GDM1 (cell line): Measurements from ENCODE around the gene DMXL2.
"Not testable (repeated sequence)": the region's sequence is repeated elsewhere in the genome, so short reads cannot be mapped to it uniquely, and the experiment has no call there.

ENCODE experiments used
- DNase-seq: peaks from one replicate; lab custom pipeline; 2025; lab: John Stamatoyannopoulos, UW

DMXL2 gene

DNA sequence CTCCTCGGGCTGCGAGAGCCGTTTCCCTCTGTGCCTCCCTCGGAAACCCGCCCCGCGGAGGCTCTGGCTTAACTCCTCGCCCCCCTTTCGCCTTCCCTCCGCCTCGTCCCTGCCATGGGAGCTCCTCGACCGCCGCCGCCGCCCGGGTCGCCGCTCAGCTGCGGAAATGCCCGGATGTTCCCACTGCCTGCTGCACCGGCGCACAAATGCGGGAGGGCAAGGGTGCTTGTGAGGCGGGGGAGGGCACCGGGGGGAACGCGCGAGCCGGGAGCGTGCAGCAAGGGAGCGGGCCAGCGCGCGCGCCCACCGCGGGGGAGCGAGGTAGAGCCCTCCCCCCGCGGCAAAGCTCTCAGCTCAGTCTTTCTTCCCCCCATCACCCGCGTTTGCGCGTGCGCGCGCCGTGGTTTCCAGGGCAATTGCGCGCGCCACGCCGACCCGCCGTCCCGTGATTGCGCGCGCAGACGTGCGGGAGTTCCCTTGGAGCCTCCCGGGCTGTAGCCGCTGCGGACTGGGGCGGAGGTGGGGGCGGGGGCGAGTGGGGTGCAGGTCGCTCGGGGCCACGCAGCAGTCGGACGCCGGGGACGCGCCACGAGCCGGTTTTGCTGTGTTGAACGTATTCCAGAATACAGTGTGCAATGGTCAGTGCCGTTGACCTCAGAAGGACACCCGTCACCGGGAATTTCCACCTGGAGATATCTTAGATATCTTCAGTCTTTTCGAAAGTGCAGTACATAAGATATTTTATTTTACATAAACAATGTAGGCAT, at the start of gene DMXL2:
DMXL2 (minus strand) TSS at position 168 of the 767 bp plus-strand sequence. CDS start 226 bp downstream, outside the sequence.
- DNase-seq = peak; percentile 81

- DNase-seq = peak; percentile 10
Observed at GRCh38 chr15:51672155-51672687, 49.6 kb upstream of the DMXL2 start.

DNA sequence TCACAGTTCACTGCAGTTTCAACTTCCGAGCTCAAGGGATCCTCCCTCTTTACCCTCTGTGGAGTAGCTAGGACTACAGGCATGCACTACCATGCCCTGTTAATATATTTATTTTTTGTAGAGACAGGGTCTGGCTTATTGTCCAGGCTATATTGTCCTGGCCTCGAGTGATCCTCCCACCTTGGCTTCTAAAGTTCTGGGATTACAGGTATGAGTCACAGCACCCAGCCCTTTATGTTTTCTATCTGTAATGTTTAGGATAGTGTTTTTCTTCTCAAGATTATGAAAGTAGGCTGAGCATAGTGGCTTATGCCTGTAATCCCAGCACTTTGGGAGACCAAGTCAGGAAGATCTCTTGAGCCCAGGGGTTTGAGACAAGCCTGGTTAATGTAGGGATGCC, 46.8 kb upstream of the DMXL2 start:
- DNase-seq = no peak

- no peak for DNase-seq
Observed at GRCh38 chr15:51668446-51668845, 45.9 kb upstream of the DMXL2 start.

DNA sequence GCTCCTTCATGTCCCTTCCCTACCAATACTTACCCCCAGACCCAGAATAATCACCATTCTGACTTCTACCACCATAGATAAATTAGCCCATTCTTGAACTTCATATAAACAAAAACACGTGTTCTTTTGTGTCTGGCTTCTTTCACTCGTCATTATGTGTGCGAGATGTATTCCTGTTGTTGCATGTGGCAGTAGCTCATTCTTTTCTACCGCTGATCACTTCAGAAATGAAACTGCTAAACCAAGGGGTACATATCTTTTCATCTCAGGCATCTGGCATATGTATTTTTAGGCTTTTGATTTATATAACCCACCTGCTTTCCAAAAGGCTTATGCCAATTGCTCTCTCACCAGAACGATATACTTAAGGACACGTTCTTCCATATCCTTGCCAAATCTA, 44.9 kb upstream of the DMXL2 start:
- no peak for DNase-seq

DNA sequence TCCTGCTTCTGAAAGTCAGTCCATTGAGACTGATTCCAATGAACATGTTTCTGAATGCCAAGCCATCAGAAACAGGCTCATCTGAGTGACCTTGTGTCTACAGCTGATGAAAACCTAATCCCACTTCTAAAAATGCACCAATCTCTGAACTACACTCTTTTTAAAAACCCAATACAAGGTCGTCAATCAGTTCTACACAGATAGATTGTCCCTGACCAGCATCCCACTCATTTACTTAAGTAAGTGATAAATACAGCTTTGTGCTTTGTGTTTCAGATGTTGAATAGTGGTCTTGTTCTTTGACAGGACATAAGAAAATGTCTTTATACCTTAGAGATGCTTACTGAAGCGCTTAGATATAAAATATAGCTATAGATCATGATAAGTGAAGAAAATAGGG, 38.5 kb upstream of the DMXL2 start:
- DNase-seq = no peak

DNA sequence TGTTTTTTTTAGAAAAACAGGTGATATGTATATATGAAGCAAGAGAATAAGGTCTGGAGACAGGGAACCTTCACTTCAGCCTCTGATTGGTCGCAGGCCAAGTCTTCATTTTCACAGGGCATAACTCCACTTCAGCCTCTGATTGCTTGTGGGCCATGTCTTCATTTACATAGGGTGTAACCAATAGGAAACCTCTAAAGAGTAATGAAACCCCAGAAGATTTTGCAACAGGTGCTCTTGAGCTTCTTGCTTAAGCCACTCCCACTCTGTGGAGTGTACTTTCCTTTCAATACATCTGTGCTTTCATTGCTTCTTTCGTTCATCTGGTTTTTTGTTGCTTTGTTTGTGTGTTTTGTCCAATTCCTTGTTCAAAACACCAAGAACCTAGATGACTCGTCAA, 36.1 kb upstream of the DMXL2 start:
- DNase-seq = no peak

DNA sequence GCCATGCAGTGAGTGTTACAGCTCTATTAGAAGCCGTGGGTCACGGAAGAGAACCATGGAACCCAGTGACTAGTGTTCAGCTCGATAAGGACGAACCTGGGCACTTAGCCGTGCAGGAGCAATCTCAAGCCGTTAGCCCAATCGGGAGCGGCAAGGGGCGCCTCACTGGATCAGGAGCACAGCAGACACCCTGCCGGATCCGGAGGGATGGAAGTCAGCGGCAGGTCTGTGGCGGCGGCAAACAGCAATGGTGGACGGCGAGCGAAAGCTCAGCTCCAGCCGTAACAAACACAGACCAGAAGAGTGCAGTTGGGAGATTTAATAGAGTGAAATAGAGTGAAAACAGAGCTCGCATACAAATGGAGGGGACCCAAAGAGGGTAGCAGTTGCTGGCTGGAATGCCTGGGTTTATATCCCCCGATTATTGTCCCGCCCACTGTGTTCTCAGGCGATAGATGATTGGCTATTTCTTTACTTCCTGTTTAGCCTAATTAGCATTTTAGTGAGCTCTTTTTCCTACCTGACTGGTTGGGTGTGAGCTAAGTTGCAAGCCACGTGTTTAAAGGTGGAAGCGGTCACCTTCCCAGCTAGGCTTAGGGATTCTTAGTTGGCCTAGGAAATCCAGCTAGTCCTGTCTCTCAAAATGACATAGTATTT, 33.0 kb upstream of the DMXL2 start:
- DNase-seq = not testable (repeated sequence)

- DNase-seq = no peak
Observed at GRCh38 chr15:51652084-51652668, 29.6 kb upstream of the DMXL2 start.

- peak; percentile 45 for DNase-seq
Observed at GRCh38 chr15:51649659-51650521, 27.3 kb upstream of the DMXL2 start.

DNA sequence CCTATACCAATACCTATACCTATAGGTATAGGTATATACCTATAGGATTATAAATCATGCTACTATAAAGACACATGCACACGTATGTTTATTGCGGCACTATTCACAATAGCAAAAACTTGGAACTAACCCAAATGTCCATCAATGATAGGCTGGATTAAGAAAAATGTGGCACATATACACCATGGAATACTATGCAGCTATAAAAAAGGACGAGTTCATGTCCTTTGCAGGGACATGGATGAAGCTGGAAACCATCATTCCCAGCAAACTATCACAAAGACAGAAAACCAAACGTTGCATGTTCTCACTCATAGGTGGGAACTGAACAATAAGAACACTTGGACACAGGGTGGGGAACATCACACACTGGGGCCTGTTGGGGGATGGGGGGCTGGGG, 26.1 kb upstream of the DMXL2 start:
- DNase-seq = not testable (repeated sequence)

- DNase-seq = not testable (repeated sequence)
Observed at GRCh38 chr15:51648101-51648500, 25.5 kb upstream of the DMXL2 start.

DNA sequence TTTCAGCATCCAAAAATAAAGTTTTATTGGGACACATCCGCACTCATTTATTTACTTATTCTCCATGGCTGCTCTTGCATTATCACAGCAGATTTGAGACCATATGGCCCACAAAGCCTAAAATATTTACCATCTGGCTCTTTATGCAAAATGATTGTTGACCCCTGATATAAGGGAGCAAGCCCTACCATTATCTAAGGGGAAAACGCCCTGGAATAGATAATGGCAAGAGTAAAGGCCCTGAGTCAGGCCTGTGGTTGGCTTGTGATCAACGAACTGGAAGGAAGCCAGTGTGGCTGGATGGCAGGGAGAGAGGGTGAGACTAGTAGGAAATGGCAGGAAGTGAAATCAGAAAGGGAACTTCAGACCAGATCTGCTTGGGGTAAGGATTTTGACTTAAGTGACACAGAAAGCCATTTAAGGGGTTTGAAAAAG, 24.6 kb upstream of the DMXL2 start:
- DNase-seq = peak; percentile 78

- no peak for DNase-seq
Observed at GRCh38 chr15:51642696-51643095, 20.1 kb upstream of the DMXL2 start.

DNA sequence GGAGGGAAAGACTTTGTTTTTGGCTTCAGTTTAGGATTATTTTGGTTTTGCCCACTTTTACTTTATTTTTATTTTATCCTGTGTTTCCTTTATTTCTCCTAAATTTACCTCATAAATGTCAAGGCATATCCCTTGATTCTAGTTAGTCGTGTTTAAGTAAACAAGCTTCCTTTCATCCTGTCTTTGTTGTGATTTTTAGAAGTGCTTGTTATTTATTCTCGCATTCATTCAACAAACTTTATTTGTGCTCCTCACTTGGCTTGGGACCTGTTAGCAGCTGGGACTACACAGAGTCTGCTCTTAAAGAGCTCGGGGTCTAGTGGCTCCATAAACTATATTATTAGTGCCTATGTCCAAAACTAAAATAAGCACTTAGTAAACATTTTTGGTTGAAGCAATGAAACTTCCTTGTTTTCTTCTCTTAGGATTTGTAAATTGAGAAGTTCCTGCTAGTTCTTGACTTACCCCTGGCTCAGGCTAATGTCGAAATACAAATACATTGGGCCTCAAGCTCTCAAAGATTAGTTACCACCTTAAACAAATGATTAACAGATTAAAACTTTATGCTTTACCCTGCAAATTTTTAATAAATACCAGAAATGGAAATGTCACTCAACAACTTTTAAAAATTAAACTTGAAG, 19.0 kb upstream of the DMXL2 start:
- DNase-seq = no peak

- no peak for DNase-seq
Observed at GRCh38 chr15:51634591-51635198, 12.1 kb upstream of the DMXL2 start.

- DNase-seq = peak; percentile 2
Observed at GRCh38 chr15:51629612-51630011, 7.0 kb upstream of the DMXL2 start.

GRCh38 chr15:51625236-51625635, 2.7 kb upstream of the DMXL2 start:
- no peak for DNase-seq

- no peak for DNase-seq
Observed at GRCh38 chr15:51624022-51624421, 1.5 kb upstream of the DMXL2 start.

DNA sequence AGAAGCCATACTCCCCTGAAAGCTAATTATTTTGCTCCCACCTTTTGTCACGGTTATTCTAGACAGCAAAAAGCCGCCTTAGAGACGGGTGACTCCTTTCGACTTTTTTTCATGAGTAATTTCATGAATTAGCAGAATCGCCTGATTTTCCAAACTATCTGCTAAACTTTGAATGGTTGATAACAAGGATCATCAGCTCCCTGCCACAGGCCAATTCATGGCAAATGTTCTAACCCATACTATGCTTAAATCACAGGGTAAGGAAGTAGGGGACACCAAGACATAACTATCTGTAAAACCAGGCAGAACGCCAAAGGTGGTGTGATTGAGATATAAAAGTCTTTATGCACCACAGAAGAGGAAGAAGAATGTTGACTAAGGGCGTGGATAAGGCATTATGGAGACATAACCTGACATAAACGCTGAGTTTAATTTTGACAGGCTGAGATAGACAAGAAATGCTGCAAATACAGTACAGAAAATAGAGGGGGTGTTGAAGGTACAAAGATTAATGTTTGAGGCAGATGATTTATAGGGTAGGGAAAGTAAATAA, 891 bp upstream of the DMXL2 start:
- DNase-seq = peak; percentile 10
